ENCODE measurements around the gene RNF32.
A peak's percentile ranks its signal among the peaks of the same experiment; 100 is the strongest.
"Not testable (repeated sequence)": the region's sequence is repeated elsewhere in the genome, so short reads cannot be mapped to it uniquely, and the experiment has no call there.

Gene RNF32

GRCh38 chr7:156642306-156643045, 1.9 kb downstream of the RNF32 start:
- DNase-seq (ENCODE audit: low spot score) = no peak

- not testable (repeated sequence) for DNase-seq (ENCODE audit: low spot score)
Observed at GRCh38 chr7:156647330-156647729, 6.8 kb downstream of the RNF32 start.

DNA sequence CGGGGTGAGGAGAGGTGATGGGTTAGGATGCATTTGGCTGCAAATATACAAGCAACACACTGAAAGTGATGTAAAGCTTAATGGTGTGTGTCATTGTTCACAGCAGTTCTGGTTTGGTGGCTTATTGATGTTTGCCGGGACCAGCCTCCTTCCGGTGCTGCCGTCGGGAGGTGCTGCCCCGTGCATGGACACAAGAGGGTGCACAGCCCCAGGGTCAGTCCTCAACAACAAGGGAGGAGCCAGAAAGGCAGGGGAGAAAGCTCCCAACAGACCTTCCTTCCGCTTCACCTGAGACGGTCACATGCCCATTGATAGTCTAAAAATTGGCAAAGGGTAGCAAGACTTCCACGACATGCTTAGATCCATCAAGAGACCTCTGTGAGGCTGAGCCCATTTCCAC, 9.5 kb downstream of the RNF32 start:
- peak; percentile 44 for DNase-seq (ENCODE audit: low spot score)

DNA sequence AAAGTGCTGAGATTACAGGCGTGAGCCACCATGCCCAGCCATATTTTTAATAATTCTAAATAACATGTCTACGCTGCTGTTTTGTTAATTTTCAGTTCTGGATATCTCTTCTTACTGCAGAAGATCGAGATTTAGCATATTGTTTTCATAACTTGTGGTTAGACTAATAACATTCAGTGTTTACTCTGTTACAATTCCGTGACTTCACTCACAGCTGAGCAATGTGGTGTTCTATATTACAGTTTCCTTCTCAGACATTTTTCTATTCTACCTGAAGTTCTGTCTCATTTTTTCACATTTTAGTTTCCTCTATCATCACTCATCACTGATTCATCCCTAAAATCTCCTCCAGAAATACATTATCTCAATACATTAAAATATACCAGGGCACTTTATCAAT, 10.9 kb downstream of the RNF32 start:
- DNase-seq (ENCODE audit: low spot score) = no peak

GRCh38 chr7:156652886-156653568, 12.5 kb downstream of the RNF32 start:
- DNase-seq (ENCODE audit: low spot score) = peak; percentile 53

DNA sequence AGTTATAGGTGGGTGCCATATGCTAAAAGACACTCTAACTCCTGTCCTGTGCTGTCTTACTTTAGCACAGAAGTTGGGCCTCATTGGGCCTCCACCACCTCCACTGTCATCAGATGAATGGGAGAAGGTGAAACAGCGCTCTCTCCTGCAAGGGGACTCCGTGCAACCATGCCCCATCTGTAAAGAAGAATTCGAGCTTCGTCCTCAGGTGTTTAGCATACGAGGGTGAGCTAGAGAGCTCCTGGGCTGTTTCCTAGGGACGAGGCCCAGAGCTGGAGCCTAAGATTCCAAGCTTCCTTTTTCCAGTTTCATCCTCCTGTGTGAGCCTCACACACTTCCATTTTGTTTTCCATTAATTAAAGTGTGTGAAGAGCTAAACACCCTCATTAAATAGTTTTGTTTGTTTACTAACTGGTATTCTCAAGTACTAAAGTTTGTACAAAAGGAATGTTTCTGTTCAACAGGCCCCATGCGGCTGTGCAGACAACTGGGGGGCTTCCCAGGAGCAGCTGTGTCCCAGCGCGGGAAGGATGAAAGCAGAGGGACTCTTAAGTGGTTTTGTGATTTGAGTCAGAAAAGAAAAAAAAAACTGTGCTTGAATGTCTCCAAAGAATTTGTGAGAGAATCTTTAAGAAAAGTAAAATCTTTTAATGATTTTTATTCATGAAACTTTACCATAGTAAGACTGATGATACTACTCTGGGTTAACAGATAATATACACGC, 14.1 kb downstream of the RNF32 start:
- no peak for DNase-seq (ENCODE audit: low spot score)

- DNase-seq (ENCODE audit: low spot score) = no peak
Observed at GRCh38 chr7:156655251-156655650, 14.7 kb downstream of the RNF32 start.

- no peak for DNase-seq (ENCODE audit: low spot score)
Observed at GRCh38 chr7:156655983-156656382, 15.4 kb downstream of the RNF32 start.

- no peak for DNase-seq (ENCODE audit: low spot score)
Observed at GRCh38 chr7:156656598-156656997, 16.0 kb downstream of the RNF32 start.

- no peak for DNase-seq (ENCODE audit: low spot score)
Observed at GRCh38 chr7:156657681-156658080, 17.1 kb downstream of the RNF32 start.

DNA sequence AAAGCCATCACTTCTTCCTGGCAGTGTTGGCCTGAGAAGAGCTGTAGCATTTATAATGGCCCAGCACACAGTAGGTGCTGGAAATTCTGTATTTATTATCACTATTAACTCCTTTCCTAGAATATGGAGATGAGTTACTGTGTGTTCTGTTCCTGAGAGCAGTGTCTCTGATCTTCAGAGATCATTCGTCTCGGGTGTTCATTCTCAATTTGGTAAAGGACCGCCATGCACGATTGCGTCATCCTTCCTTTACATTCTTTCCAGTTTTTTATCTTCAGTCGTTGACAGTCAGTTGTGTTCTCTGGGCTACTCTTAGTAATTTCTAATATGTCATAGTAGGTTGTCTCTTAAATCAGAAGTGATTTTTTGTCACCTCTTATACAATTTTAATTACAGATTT, 18.6 kb downstream of the RNF32 start:
- no peak for DNase-seq (ENCODE audit: low spot score)

DNA sequence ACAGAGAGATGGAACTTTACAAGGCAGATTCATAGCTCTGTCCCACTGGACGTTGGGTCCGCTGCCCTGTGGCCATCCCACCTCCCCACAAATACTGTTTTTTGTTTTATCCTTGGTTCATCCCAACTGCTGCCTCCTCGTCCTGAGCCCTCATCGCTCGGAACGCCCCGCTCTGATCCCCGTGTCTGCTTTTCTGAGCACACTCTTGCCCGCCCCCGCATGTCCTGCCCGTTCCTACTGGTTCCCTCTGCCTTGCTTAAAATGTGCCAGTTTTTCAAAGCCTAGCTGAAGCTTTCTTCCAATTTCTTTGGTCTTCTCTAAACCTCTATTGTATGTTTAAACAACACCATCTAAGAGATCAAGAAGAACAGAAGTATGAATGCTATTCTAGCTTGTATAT, 19.4 kb downstream of the RNF32 start:
- no peak for DNase-seq (ENCODE audit: low spot score)

DNA sequence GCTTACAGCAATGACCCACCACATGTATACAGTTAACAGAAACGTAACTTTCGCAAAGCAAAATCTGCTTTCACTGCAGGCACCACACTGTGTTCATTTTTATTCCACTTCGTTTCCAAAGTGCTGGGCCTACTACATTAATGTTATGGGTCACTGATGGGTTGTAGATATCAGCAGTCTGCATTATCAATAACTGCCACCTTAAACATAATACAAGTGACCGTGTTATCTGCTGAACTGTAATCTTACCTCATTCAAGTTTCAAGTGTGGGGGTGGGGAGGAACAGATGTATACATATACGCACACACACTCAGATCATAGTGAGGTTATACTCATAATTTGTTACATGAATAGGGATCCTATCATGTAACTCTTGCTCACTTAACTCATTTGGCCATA, 21.1 kb downstream of the RNF32 start:
- DNase-seq (ENCODE audit: low spot score) = no peak

DNA sequence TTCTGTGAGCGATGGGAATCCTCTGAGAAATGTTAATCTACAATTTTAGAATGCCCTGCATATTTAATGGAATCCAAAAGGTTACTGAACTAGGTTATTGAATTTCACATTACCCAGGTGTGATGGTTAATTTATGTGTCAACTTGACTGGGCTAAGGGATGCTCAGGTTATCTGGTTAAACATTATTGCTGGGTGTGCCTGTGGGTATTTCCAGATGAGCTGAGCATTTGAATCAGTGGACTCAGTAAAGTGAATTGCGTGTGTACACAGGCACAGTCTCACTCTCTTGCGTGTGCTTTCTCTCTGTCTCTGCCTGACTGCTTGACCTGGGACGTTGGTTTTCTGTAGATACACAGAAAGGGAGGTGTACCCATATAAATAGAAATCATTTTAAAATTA, 21.7 kb downstream of the RNF32 start:
- DNase-seq (ENCODE audit: low spot score) = no peak

GRCh38 chr7:156665101-156665500, 24.5 kb downstream of the RNF32 start:
- DNase-seq (ENCODE audit: low spot score) = no peak

DNA sequence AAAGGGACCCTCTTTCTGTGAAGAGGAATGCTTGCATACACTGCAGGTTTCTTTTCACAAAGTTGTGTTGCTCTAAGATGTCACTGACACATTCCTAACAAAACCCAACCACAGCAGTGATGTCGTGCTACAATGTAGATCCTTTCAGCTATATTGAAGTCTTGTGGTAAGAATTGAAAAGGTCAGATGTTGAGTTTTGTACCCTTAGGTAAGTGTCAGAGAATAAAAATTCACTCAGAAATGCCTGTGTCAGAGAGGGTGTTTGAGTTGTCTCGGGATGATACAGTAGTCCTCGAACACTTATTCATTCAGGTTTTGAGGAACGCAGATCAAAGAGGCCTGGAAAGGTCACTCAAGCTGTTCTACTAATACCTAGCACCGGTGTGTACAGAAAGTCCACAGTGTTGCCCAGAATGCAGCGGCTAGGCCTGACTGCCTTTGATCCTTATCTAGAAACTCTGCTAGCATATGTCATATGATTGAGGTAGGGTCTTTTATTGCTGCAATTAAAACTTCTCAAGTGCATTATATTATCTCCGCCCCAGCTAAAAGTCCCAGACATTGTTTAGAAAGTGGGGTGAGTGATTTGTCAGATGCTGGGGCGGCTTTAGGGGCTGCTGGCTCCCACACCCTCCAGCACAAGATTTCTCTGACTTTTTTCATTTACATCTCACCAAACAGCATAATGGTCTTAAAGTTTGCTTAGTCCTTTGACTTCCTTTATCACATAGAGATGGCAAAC, 26.0 kb downstream of the RNF32 start:
- DNase-seq (ENCODE audit: low spot score) = no peak

DNA sequence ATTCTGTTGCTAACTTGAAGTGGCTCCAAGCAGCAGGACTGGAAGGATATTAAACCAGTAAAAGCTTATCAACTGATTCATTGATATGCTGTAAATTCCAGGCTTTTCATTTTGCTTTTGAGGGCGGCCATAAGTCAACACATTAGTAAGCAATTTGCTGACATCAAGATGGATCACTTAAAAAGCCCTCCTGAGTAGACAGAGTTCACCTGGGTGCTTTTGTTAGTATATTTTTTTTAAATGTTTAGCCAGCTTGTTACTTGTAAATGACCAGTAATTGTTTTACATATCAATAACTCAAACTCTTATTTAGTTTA, 26.5 kb downstream of the RNF32 start:
- no peak for DNase-seq (ENCODE audit: low spot score)

DNA sequence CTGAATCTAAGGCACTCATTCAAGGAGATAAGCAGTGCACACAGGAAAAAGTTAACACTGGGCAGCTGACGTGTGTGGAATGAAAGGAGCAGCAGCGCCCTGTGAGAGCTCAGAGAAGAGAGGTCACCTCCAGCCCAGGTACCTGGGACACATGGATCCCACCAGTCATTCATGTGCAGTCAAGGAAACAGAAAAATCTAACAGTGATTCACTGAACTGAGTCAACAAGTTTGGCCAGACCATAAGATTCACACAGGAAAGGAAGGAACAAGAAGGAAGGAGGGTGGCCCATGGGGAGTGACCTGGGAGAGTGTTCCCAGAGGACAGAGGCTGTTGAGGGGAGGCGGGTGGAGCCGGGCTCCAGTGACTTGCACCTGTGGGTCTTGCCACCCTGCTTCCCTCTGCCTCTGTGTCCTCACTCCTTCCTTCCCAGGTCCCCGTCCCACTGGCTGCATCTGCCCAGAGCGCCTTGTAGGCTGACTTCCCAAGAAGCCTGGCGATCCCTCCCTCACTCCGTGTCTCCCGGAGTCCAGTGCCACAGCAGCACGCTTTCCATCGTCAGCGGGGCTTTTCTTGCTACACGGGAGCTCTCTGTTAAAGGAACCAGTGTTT, 27.7 kb downstream of the RNF32 start:
- peak; percentile 41 for DNase-seq (ENCODE audit: low spot score)

DNA sequence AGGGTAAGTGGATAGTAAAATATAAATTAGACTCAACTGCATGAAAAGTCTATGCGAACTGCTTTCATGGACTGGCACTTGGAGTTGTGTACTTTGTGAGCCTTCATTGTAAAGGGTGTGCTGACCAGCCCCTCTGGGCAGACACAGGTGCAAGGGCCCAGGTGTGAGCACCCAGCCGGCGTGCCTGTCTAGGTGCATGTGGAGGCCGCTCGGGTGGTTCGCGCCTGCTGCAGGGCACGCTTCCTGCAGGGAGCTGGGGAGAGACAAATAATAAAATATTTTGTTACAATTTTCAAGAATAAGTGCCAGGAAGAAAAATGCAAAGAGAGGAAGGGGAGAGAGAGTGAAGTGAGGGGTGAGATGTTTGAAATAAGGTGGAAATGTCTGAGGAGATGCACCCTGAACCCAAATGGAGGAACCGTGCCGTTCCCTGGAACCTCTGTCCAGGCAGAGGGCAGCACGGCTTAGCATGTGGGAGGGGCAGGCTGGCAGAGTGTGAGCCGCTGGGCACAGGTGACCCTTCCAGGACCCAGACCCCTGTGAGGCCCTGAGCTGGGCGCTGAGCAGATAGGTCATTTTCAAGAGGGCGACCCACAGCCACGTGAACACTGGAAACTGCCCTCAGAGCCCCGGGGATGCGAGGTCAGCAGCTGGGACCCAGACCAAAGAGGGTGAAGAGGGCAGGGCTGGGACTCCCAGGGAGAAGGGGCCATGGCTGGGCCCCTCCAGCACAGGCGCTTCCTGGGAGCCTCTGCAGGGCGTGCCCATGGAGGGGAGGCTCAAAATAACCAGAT, 28.7 kb downstream of the RNF32 start:
- DNase-seq (ENCODE audit: low spot score) = no peak

DNA sequence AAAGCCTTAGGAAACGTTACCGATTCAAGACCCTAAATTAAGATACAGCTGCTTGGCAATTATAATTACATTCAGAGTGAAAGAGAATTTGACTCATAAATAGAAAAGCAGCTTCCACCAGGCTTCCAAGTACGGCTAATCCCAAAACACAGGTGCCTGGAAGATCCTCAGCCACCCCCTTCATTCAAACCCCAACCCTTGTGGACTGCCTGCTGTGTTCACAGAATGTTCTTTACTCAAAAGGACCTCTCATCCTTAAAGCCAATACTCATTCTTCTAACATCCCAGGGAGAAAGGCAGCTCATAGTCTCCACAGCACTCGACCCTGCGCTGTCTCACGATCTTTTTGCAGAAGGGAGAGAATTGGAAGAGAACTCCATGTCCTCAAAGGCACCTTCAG, 32.9 kb downstream of the RNF32 start:
- DNase-seq (ENCODE audit: low spot score) = no peak

DNA sequence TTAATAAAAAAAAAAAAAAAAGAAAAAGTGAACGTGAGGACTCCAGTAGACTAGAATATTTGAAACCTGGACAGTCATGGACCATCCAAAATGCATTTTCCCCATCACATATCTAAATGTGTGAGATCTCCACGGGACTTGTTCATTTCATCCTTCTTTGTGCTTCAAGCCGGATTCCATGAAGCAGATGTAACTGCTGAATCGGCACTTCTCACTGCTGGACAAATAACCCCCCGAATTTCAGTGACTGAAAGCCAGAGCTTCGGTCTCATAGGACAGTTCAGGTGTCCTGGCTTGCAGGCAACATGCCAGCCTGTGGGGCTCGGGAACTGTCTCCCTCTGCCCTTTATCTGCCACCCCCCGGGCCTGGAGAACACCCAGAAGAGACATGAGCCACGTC, 33.3 kb downstream of the RNF32 start:
- DNase-seq (ENCODE audit: low spot score) = no peak

Measured in RKO (cell line).